Left colon (tissue), 2 donors: ENCODE measurements around the gene SPATA31C2. TPM values are rescaled to one million over a fixed set of nuclear protein-coding genes. Genes with fewer than 3 reads are reported as not detected.

ENCODE experiments used
- total RNA-seq, 2 donors: library from RNA; stranded (reverse); fragmentation: NEBNext Ultra II Directional; extraction: Animal tissue kit (Norgen Biotek cat#: 25700); gene quantifications; one replicate each; pipeline ENCODE4 v1.2.1, GENCODE V29; 2021
- donor health status: DM: no; HTN: no; CAD: no.
- donor health status: DM: yes; HTN: yes; CAD: no.

SPATA31C2 gene
- total RNA-seq, 2 donors from 2014 or later, result not detected

Other genes with a start within 250 kb of the SPATA31C2 start
- not detected for gene SPATA31C1, start 220.5 kb downstream of the SPATA31C2 start, total RNA-seq
- gene CDK20, start 163.9 kb downstream of the SPATA31C2 start, total RNA-seq, result 10 to 100 TPM in 1 of 2 donors, 1 to 10 TPM in 1; 7.4 to 11.7 TPM
- 10 to 100 TPM; 57.5 to 70.4 TPM for gene SPIN1, start 250.0 kb upstream of the SPATA31C2 start, total RNA-seq